HCEC 1CT (cell line): ENCODE results near the gene PHACTR1.
"Not testable (repeated sequence)": the region's sequence is repeated elsewhere in the genome, so short reads cannot be mapped to it uniquely, and the experiment has no call there.

Experiments used
- DNase-seq: peaks from one replicate; pipeline ENCODE4 v3.0.0-alpha.2; 2017

PHACTR1 gene

GRCh38 chr6:13120483-13121482 is 404.2 kb downstream of the PHACTR1 start:
- DNase-seq = no peak

GRCh38 chr6:13124131-13124530 is 407.6 kb downstream of the PHACTR1 start:
- peak; percentile 17 for DNase-seq

GRCh38 chr6:13125841-13126240 is 409.3 kb downstream of the PHACTR1 start:
- no peak for DNase-seq

DNA sequence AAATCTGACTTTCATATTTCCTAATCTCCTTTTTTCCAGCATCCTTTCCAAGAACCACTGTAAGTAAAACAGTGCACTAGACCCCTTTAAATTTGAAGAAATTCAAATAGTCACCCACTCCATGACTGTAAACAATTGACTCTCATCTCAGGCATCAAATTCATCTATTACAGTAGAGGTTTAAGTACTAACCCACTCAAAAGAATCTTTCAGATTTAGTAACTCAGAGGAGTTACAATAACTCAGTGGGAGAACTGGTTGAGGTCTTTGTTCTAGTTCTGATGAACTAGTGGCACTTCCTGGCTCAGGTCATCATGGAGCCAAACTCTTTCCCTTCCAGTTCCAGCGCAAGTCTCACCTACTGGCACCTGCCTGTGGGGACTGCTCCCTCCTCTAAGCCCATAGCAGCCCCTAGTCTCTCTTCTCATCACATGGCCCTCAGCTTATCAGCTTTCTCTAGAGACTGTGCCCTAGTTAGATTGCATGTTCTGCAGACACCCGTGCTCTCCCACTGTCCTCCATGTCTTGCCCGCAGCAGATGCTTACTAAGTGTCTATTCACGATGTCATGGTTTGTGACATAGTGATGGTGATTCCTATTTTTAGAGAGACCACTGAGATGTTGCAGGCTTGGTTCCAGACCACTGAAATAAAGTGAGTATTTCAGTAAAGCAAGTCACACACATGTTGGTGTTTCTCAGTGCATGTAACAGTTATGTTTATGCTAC is 415.5 kb downstream of the PHACTR1 start:
- no peak for DNase-seq

DNA sequence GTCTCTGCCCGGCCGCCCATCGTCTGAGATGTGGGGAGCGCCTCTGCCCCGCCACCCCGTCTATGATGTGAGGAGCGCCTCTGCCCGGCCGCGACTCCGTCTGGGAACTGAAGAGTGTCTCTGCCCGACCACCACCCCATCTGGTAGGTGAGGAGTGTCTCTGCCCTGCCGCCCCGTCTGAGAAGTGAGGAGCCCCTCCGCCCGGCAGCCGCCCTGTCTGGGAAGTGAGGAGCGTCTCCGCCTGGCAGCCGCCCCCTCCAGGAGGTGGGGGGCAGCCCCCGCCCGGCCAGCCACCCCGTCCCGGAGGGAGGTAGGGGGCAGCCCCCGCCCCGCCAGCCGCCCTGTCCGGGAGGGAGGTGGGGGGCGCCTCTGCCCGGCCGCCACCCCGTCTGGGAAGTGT is 417.3 kb downstream of the PHACTR1 start:
- not testable (repeated sequence) for DNase-seq

DNA sequence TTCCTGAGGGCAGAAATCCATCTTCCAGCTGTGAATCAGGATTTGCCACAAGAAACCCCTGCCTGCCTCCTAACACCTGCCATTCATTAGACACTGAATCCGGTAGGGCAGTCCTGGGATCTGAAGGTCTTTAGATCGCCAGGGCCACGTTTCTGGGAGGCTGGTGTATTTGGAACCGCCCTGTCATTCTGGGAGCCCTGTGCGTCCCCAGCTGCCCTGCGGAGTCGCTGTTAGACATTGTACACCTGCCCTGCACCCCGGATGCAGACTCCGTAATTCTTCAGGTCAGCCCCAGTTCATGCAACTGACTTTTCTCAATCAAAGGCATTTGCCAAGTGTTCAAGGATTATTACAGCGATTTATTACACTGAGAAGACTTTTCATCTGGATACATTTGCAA is 418.6 kb downstream of the PHACTR1 start:
- DNase-seq = no peak

- no peak for DNase-seq
These were observed 422.6 kb downstream of the PHACTR1 start for GRCh38 chr6:13139119-13139518.

- no peak for DNase-seq
These were observed 424.4 kb downstream of the PHACTR1 start for GRCh38 chr6:13140980-13141379.

DNA sequence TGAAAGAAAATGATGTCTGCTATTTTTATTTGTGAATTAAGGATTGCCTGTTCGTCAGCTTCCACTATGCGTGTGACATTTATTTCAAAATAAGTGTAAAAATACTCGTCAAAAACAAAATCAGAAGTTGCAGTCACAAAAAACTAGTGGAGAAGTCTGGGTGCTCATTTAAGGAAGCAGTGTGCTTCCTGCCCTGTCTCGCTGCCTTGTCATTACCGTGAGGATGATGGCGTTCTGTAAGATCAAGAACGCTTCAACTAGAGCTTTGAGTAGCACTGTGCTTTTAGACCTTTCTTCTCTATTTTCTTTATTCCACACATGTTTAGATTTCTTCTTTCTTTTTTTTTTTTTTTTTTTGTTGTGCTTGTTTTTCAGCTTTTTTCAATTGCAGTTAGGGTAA is 424.8 kb downstream of the PHACTR1 start:
- DNase-seq = no peak

DNA sequence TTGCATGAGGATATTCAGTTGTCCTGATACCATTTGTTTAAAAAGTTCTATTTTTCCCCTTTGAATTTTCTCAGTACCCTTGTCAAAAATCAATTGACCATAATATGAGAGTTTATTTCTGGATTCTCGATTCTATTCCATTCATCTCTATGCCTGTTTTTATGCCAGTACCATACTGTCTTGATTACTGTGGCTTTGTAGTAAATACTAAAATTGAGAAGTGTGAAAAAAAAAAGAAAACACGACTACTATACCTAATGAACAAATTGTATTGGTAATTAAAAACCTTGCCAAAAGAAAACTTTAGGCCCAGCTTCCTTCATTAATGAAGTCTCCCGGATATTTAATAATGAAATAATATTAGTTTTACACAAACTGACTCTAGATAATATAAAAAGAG is 426.0 kb downstream of the PHACTR1 start:
- DNase-seq = no peak

- no peak for DNase-seq
These were observed 429.9 kb downstream of the PHACTR1 start for GRCh38 chr6:13146442-13146841.

- DNase-seq = no peak
These were observed 430.8 kb downstream of the PHACTR1 start for GRCh38 chr6:13147376-13147775.

DNA sequence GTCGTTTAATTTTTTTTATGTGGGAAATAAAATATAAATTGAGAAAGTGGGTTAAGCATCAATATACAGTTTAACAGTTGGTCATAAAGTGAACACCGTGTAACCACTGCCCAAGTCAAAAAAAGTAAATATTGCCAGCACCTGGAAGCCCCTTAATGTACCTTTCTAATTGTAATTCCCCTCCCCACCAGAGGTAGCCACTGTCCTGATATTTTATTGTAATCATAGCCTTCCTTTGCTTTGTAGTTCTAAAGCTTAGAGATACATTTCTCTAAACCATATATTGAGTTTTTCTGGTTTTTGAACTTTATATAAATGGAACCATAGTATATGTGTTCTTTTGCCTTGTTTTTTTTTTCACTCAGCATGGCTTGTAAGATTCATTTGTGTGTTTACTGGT is 431.2 kb downstream of the PHACTR1 start:
- DNase-seq = no peak

GRCh38 chr6:13152764-13153163 is 436.2 kb downstream of the PHACTR1 start:
- no peak for DNase-seq

DNA sequence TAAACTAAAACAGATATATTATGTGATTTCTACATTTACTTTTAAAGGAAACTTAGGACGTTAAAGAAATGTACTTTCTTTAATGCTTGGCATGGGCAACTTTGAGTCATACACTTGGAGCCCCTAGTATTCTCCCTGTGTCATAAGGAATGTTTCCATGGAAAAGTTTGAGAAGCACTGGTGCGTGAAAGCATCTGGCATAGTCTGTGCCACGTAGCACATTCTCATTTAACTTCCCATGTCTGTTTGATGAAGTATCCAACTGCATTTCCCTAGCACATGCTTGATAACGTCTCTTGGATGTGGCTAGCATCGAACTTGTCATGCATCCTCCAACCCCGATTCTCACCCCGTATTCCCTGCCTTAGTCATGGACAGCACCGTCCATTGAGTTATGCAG is 439.8 kb downstream of the PHACTR1 start:
- DNase-seq = no peak

DNA sequence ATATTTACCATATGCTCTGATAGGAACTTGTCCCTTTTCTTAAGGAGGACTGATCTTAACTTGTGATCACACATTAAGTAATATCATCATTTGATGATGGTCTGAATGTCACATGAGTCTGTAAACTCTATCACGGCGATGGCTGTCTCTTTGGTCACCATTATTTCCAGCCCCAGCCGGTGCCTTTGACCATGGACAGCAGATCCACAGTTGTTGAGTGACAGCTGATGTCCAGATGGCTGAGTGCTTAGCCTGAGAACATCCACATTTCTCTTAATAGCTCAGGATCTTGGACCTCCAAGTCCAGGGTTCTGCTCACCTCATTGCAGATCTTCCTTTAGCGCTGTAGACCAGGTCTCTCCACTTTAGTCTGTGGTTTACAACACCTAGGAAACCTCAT is 440.7 kb downstream of the PHACTR1 start:
- DNase-seq = no peak

- DNase-seq = no peak
These were observed 442.7 kb downstream of the PHACTR1 start for GRCh38 chr6:13159300-13159699.

DNA sequence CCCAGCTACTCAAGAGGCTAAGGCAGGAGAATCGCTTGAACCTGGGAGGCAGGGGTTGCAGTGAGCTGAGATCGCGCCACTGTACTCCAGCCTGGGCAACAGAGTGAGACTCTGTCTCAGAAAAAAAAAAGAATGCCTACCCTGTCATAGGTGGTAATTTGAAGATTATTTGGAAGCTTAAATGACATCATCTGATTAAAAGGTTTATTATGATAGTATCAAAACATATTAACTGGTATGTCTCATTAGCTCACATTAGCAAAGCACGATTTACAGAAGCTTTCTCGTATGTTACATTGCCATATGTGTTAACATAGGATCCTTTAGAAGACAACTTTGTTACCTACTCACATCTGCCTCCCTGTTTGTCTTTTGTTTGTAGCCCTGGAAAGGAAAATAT is 443.3 kb downstream of the PHACTR1 start:
- not testable (repeated sequence) for DNase-seq

- DNase-seq = no peak
These were observed 446.8 kb downstream of the PHACTR1 start for GRCh38 chr6:13163161-13163944.

DNA sequence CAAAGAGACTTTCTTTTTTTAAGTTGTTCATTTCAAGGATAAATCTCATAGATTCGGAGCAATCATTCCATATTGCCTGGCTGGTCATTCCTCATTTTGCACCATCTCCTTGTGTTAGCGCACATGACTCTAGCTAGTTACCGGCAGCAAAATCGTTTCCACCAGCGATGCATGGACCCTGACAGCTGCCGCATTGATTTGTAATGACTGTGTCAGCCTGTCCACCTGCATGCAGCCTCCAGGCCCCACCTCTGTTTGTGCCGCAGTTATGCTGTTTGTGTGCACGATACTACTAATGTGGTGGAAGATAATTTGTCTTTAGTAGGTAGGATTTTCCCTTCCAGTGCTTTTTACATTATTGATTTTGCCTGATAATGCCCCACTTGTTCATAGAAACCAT is 447.7 kb downstream of the PHACTR1 start:
- no peak for DNase-seq

DNA sequence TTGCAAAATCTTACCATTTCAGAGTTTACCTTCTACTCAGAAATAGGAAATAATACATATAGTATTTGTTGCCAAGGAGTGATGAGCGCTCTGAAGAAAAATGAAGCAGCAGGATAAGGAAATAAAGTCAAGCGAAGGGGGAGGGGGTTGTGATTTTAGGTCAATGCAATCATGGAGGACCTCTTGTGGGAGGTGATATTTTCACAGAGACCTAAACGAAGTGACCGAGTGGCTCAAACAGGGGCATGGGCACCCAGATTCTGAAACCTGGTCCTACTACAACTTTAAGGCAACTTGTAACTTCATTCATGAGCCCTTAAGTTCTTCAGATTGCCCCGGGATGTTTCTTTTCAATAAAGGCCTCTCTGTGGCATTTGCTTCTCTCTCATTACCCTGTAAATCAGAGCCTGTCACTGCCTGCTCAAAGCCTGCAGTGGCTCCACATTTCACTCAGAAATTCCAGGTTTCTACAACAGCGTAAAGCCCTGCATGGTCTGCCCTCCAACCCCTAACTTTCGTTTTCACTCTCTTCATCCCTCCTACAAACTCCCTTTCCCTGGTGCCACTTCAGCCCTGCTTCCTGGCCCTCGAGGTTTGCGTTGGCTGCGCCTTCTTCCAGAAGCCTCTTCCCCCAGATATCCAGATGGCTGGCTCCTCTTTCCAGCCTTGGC is 449.1 kb downstream of the PHACTR1 start:
- DNase-seq = no peak

GRCh38 chr6:13166269-13166668 is 449.7 kb downstream of the PHACTR1 start:
- no peak for DNase-seq

DNA sequence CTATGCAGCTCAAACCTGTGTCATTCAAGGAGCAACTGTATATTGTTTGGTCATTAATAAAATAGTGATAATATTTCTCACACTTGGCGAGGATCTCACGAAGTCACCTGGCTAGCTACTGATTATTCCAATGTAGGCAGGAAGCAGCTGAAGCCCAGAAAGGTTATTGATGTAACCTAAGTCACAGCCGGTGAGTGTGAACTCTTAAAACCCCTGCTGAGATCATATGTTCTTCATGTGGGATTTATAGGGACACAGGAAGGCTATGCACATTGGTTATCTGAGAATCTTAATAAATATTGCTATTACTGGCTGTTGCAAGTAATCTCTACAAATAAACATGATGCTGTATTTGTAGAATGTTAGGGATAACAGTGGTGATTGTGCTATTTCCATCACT is 450.3 kb downstream of the PHACTR1 start:
- DNase-seq = no peak
